PFSK-1 (cell line): ENCODE results near the gene TTBK1.

Source experiments
- POLR2AphosphoS5 ChIP-seq: IDR thresholded peaks from 2 replicates; pipeline ENCODE4 v1.6.1; 2012; ENCODE audit warnings: low read depth, mild to moderate bottlenecking, control low read depth, low read length, moderate library complexity
- REST ChIP-seq, 2 experiments: IDR thresholded peaks; 2 replicates each; pipeline versions ENCODE4 v1.6.1 to v1.8.0; 2011 to 2012; ENCODE audit warnings: low read depth in 2 of 2, low read length in 2 of 2, control low read depth in 1 of 2, inconsistent platforms in 1 of 2, mild to moderate bottlenecking in 1 of 2, moderate library complexity in 1 of 2; ENCODE audit not compliant: insufficient read depth in 1 of 2

DNA sequence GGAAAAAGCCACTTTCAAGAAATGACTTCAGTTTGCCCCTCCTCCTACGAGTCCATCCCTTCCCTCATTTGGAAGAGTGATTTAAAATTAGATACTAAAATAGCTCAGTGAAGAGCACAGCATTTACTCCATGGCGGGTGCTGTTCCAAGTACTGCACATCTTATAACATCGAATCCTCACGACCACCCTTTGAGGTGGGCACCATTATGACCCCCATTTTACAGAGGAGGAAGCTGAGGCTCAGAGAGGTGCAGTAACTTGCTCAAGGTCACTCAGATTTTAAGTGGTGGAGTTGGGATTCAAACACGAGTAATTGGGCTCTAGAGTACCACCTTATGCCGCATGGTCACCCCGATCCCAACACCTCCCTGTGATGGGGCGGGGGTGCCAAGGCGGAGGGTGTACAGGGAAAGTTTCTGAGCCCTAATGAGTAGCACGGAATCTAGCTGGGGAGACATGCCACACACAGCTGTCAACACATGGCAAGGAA, 25.5 kb downstream of the TTBK1 start:
- TF ChIP-seq REST (IDR thresholded peaks at IDR 0.05; ENCODE audit: insufficient read depth in 1 of 2, low read depth in 2 of 2, low read length in 2 of 2) (no peak), POLR2AphosphoS5 (no peak)
